Dermis microvascular lymphatic vessel endothelial cell (primary cell): Measurements from ENCODE around the gene PTTG1. TPM values are rescaled to one million over a fixed set of nuclear protein-coding genes. Genes with fewer than 3 reads are reported as not detected.

Experiments
- DNase-seq, 2 donors: peaks; one replicate each; pipeline versions ENCODE4 v3.0.0 to v3.0.0-alpha.2; 2010; ENCODE audit warnings: low read depth in 2 of 2
- total RNA-seq: library from RNA; depleted of rRNA; stranded (reverse); fragments of >200 nt; gene quantifications from 2 replicates; pipeline ENCODE4 v1.2.1, GENCODE V29; 2014

PTTG1 gene
- total RNA-seq, 1 donor from 2014 or later = 102 TPM

DNA sequence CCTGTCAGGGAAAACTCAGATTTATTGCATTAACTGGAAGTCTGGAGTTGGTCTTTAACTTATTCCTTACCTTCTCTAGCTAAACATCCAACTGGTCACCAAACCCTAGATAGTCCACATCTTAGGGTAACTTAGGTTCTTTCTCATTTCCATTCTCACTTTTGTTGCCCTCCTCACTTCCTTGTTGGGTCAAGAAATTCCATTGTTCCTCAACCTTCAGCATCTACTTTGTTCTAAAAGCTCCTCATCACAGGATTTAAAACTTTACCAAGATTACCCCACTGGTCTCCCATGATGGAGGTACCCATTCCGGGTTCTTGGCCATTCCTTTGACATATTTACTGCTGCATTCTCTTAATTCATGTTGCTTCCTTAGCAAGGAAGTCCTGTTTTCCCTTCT, 32.1 kb downstream of the PTTG1 start:
- DNase-seq = no peak

DNA sequence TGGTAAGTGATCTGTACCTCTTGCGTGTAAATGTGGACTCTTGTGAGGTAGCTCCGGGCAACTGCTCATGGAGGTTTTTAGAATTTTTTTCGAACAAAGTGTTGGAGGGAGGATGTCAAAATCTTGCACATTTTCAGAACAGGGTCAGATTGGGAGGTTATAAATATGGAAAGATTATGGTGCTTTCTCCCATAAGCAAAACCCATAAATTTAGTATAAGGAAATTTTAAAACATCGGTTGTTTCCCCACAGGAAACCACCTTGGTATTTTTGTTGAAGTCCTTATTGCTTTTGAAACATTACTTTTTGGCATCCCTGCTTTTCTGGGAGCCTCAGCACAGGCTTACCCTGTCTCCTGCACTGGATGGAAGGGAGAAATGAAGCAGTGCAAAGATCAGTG, 33.9 kb downstream of the PTTG1 start:
- DNase-seq = no peak

DNA sequence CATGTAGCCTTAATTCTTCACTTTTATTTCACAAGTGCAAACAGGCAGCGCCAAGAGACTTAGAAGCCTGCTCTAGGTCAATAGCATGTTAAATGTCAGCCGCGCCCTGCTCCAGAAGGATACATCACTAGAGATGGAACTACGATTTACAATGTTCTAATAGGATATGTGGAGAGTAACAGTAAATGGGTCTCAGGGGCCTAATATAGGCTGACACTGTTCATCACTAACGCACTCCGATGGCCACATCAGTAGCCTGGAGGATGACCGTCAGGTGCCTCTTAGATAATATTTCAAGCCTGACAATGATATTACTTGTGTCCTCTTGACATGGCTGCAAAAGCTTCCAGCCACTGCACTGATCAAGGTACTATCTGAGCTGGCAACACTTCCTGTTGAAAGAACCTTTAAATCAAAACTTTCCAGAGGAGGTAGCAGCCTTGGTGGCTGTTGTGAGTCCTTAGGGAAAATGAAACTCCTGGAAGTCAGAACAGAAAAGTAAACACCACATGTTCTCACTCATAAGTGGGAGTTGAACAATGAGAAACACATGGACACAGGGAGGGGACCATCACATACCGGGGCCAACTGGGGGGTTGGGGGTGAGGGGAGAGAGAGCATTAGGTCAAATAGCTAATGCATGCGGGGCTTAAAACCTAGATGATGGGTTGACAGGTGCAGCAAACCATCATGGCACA, 35.0 kb downstream of the PTTG1 start:
- no peak for DNase-seq

DNA sequence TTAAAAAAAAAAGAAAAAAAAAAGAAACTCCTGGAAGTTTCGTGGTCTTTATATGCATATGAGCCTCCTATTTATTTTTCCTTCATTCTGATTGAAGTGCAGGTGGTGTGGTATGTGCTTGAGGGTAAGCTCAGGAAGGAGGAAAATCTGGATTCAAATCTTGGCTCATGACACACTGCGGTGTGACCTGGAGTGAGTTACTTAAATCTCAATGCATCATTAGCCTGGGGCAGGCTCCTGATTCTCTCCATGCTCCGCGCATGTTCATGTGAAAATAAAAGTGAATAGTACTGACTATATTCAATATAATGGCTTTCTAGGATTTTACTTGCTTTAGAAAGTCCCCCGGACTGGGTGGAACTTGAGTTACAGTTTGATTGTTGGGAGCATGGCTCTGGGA, 35.6 kb downstream of the PTTG1 start:
- no peak for DNase-seq

GRCh38 chr5:160458806-160459800, 37.4 kb downstream of the PTTG1 start:
- DNase-seq = peak in 1 of 2 donors; percentile 48

GRCh38 chr5:160460377-160461049, 38.9 kb downstream of the PTTG1 start:
- peak in 1 of 2 donors; percentile 34 for DNase-seq

- no peak for DNase-seq
Measured at GRCh38 chr5:160461378-160461777, 39.7 kb downstream of the PTTG1 start.

- no peak for DNase-seq
Measured at GRCh38 chr5:160462167-160462566, 40.5 kb downstream of the PTTG1 start.

DNA sequence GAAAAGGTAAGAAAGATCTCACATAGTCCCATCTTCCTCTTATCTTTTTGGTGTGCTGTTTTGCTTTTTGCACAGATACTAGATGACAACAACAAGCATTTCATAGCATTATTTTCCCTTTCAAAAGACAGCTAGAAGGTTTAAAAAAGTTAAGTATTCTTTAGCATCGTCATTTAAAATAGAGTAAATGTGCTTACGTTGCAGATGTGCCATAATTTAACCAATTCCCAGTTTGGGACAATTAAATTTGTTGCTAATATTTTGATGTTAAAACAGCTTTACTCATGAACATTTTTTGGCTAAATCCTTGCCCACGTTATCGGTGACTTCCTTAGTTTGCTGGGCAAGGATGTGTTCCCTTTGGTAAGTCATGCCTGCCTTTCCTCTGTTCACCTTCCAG, 41.6 kb downstream of the PTTG1 start:
- no peak for DNase-seq

DNA sequence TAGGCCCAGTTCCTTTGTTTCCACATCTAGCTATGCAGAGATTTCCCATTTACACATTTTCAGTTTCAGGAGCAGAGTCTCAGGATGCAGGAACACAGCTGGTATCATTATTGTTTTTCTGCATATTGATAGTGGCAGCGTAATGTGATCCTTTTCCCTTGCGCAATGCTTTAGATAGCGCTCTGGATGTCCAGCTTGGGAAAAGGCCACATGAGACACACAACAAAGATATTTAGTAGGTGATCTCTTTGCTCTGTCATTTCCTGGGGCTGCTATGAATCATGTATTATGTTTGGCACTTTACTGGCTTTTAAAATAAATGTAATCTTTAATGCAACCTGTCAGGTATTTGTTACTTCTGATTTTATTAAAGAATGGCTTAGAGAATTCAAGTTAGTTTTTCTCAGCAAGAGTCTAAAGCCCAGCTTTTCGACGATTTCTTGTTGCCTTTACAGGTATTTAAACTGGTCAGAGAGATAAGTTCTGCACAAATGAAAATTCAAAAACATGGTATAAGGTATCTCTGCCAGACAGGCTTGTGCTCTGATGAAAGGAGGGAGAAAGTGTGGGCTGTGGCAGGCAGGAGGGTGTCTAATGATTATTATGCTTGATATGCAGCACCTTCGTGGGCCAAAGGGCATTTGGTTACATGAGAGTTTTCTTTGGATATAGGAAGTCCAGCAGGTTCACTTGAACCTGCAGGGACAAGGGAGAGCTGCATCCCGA, 42.2 kb downstream of the PTTG1 start:
- DNase-seq = peak; percentile 95 to 97

- DNase-seq = peak in 1 of 2 donors; percentile 26
Measured at GRCh38 chr5:160464466-160464797, 42.8 kb downstream of the PTTG1 start.

DNA sequence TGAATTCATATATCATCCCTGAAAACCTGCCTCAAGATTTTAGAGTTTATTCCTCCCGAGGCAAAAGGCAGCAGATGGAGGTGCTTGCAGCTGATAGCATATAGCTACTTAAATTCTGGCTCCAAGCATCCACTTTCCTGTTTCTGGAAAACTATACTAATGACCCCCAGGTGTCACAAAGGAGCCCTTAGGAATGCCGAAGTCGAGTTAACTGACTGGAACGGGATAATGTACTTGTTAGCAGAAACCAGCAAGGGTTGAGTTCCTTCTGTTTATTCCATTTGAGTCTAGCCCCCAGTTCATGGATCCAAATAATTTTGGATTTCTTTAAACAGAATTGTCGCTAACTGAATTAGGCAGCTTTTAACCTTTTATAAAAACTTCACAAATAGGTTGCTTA, 44.5 kb downstream of the PTTG1 start:
- DNase-seq = no peak

GRCh38 chr5:160466889-160467554, 45.4 kb downstream of the PTTG1 start:
- DNase-seq = peak in 1 of 2 donors; percentile 62

GRCh38 chr5:160467555-160468362, 46.1 kb downstream of the PTTG1 start:
- DNase-seq = peak; percentile 92 to 97

- DNase-seq = no peak
Measured at GRCh38 chr5:160468363-160468975, 46.8 kb downstream of the PTTG1 start.

DNA sequence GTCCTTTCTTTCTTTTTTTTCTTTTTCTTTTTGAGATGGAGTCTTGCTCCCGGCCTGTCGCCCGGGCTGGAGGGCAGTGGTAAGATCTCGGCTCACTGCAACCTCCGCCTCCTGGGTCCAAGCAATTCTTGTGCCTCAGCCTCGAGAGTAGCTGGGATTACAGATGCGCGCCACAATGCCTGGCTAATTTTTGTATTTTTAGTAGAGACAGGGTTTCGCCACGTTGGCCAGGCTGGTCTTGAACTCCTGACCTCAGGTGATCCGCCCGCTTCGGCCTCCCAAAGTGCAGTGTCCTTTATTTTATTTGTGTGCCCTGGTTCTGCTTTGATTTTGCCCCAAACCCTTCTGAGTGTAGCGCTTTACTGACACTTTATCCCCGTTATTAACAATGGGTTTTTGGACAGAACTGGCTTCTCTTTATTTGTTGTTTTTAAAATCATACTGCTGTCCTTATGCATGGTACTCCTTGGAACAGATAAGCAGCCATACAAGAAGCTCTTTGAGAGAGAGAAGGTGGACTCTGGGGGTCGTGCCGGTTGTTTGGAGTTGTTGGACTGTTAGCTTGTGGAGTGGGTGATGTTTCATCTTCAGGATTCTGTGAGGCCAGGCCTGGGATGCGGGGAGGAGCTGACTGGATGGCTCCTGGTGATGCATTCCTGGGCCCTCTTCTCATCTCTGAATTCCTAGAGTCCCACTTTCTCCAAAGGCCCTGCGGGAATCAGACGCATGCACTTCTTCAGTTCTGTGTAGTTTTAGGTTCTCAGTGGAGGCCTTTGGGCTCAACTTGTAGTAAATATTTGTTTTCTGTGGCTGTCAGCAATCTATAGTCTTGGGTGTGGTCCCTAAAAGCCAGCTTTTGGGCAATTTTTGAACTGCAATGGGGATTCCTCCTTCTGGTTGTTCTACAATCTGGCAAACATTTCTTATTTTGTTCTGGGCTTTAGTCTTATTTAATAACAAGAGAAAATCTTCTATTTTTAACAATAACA, 47.8 kb downstream of the PTTG1 start:
- no peak for DNase-seq

- peak in 1 of 2 donors; percentile 26 for DNase-seq
Measured at GRCh38 chr5:160470437-160471361, 49.0 kb downstream of the PTTG1 start.
